GM13976 (cell line): ENCODE data around the gene MRPL36.
"Not testable (repeated sequence)": the region's sequence is repeated elsewhere in the genome, so short reads cannot be mapped to it uniquely, and the experiment has no call there.

Experiments used
- DNase-seq: peaks from one replicate; pipeline ENCODE4 v3.0.0; 2012; ENCODE audit warnings: low spot score
- CTCF ChIP-seq: IDR thresholded peaks from 2 replicates; pipeline ENCODE4 v1.5.1; 2012; ENCODE audit warnings: borderline replicate concordance, mild to moderate bottlenecking; ENCODE audit not compliant: insufficient read depth; ENCODE audit errors: extremely low read depth, missing control alignments, control extremely low read depth
- in situ Hi-C: fragments of 300-500 bp; cut with MboI; formaldehyde crosslinking; loops from one replicate; pipeline ENCODE4 v1.12.0; 2022; ENCODE audit warnings: low sequenced_read_pairs, mixed read lengths, inconsistent platforms; ENCODE audit not compliant: unreplicated experiment

The MRPL36 gene

GRCh38 chr5:1799602-1800471 is at the start of gene MRPL36:
MRPL36 (minus strand) TSS chr5:1799837; CDS start chr5:1798935, 902 bp downstream.
- no peak for TF ChIP-seq CTCF
- peak; percentile 97 for DNase-seq
- in situ Hi-C loops: no loop called here

- no peak for DNase-seq
- in situ Hi-C loops: no loop called here
- no peak for TF ChIP-seq CTCF
Measured at GRCh38 chr5:1847611-1848010, 48.0 kb upstream of the MRPL36 start.

GRCh38 chr5:1847056-1847455 is 47.4 kb upstream of the MRPL36 start:
- DNase-seq: no peak
- in situ Hi-C loops: no loop called here
- TF ChIP-seq CTCF: no peak

GRCh38 chr5:1846583-1846982 is 46.9 kb upstream of the MRPL36 start:
- TF ChIP-seq CTCF: no peak
- in situ Hi-C loops: no loop called here
- no peak for DNase-seq

- no peak for TF ChIP-seq CTCF
- in situ Hi-C loops: no loop called here
- DNase-seq: no peak
Measured at GRCh38 chr5:1845696-1846095, 46.1 kb upstream of the MRPL36 start.

GRCh38 chr5:1844708-1845436 is 45.2 kb upstream of the MRPL36 start:
- no peak for DNase-seq
- TF ChIP-seq CTCF: no peak
- in situ Hi-C loops: no loop called here

- DNase-seq, in situ Hi-C loops: not testable (repeated sequence)
Measured at GRCh38 chr5:1843761-1844160, 44.1 kb upstream of the MRPL36 start.
